ENCODE results near the gene CES3. TPM values are rescaled to one million over a fixed set of nuclear protein-coding genes. Genes with fewer than 3 reads are reported as not detected.

Gene CES3
- total and polyA plus RNA-seq, 2 donors (not counting 3 experiments of a cell fraction or from before 2014, with no cell fraction given): 0.10 TPM; not detected in 1

- H3K4me1 ChIP-seq (ENCODE audit: control insufficient read depth, extremely low read depth, insufficient read depth, low read length): peaks cover 7% of the 10 kb centered on the region
- dilution Hi-C loops (cut with MboI; ENCODE audit: extremely low pct_ligation_motif_present, low sequenced_read_pairs) (no loop called here), intact Hi-C loops (cut with micrococcal nuclease) (no loop called here)
- H3K9me1 ChIP-seq (replicated peaks; ENCODE audit: control insufficient read depth, extremely low read depth, insufficient read depth, low read length): no peaks in the 10 kb centered on the region
- no peak for FAIRE-seq
- H3K9me3 ChIP-seq (replicated peaks; ENCODE audit: control insufficient read depth, insufficient read depth, low read length): no peaks in the 10 kb centered on the region
- TF ChIP-seq POLR2A (IDR thresholded peaks at IDR 0.05; ENCODE audit: low read depth, low read length): no peak
- peaks cover 20% of the 10 kb centered on the region for H3K79me2 ChIP-seq (ENCODE audit: control insufficient read depth, insufficient read depth, low read length)
- H2AFZ ChIP-seq (ENCODE audit: low read depth, low read length): no peak overlapping the region
- no peaks in the 10 kb centered on the region for H4K20me1 ChIP-seq (replicated peaks; ENCODE audit: control insufficient read depth, extremely low read depth, insufficient read depth, low read length)
- H3K4me2 ChIP-seq (ENCODE audit: insufficient read depth, low read length): no peak overlapping the region
- BruUV-seq (replicated peaks): no TSS peak
- no peak overlapping the region for H3K27ac ChIP-seq (ENCODE audit: insufficient read depth, low read depth, low read length)
- ChIA-PET POLR2A (no interaction called here), CTCF (no interaction called here)
- H3K36me3 ChIP-seq (ENCODE audit: control insufficient read depth in 2 of 2, extremely low read depth in 1 of 2, insufficient read depth in 2 of 2, low read length in 2 of 2): no peaks in the 10 kb centered on the region
- H3K4me3 ChIP-seq (replicated peaks in 1 of 3; ENCODE audit: insufficient read depth in 1 of 3, low read depth in 1 of 3, low read length in 3 of 3): no peak overlapping the region
- no peak overlapping the region for H3K9ac ChIP-seq (replicated peaks; ENCODE audit: extremely low read depth, insufficient read depth, low read length)
- DNase-seq (ENCODE audit: low read depth, low spot score): no peak
- H3K27me3 ChIP-seq (ENCODE audit: control insufficient read depth in 2 of 2, insufficient read depth in 2 of 2, low read length in 2 of 2): no peaks in the 10 kb centered on the region
Measured at GRCh38 chr16:66932076-66932475, 29.0 kb upstream of the CES3 start.

DNA sequence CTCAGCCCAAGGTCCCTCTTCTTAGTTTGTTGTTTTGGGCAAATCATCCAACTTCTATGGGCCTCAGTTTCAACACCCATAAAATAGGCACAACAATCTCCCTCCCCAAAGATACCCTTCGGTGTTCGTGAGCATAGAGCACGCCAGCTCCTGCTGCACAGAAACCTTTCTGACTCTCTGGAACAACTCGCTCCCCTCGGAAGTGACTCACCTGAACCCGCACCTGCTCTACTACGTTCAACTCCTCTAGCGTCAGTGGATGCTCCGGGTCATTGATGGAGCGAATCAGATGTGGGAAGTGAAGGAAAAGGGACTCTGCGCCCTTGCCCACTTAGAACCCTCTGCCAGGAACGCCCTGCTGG is 27.3 kb upstream of the CES3 start:
- intact Hi-C loops (cut with micrococcal nuclease): no loop called here
- Histone ChIP-seq H3K4me1 (ENCODE audit: control insufficient read depth, extremely low read depth, insufficient read depth, low read length) (peaks cover 7% of the 10 kb centered on the region), H3K9me3 (replicated peaks; ENCODE audit: control insufficient read depth, insufficient read depth, low read length) (no peaks in the 10 kb centered on the region), H3K27ac (ENCODE audit: insufficient read depth, low read depth, low read length) (peak overlapping the region; percentile 67), H3K4me2 (ENCODE audit: insufficient read depth, low read length) (peak overlapping the region; percentile 84), H3K4me3 (replicated peaks in 1 of 3; ENCODE audit: insufficient read depth in 1 of 3, low read depth in 1 of 3, low read length in 3 of 3) (peak overlapping the region; percentile 22 to 88 (median 83)), H3K79me2 (ENCODE audit: control insufficient read depth, insufficient read depth, low read length) (peaks cover 20% of the 10 kb centered on the region), H4K20me1 (replicated peaks; ENCODE audit: control insufficient read depth, extremely low read depth, insufficient read depth, low read length) (no peaks in the 10 kb centered on the region), H3K9ac (replicated peaks; ENCODE audit: extremely low read depth, insufficient read depth, low read length) (peak overlapping the region; percentile 79), H3K27me3 (ENCODE audit: control insufficient read depth in 2 of 2, insufficient read depth in 2 of 2, low read length in 2 of 2) (no peaks in the 10 kb centered on the region), H3K36me3 (ENCODE audit: control insufficient read depth in 2 of 2, extremely low read depth in 1 of 2, insufficient read depth in 2 of 2, low read length in 2 of 2) (no peaks in the 10 kb centered on the region), H3K9me1 (replicated peaks; ENCODE audit: control insufficient read depth, extremely low read depth, insufficient read depth, low read length) (no peaks in the 10 kb centered on the region), H2AFZ (ENCODE audit: low read depth, low read length) (peak overlapping the region; percentile 29)
- peak; percentile 60 for FAIRE-seq
- TF ChIP-seq FOS (IDR thresholded peaks at IDR 0.05; ENCODE audit: borderline replicate concordance, insufficient read depth, low read length) (no peak), POLR2AphosphoS5 (IDR thresholded peaks at IDR 0.05; ENCODE audit: insufficient read depth, low read depth, low read length) (no peak), EZH2 (IDR thresholded peaks at IDR 0.05; ENCODE audit: borderline replicate concordance, low read depth, low read length, severe bottlenecking) (no peak), JUN (IDR thresholded peaks at IDR 0.05; ENCODE audit: borderline replicate concordance, insufficient read depth, insufficient read length, low read depth) (no peak), MYC (IDR thresholded peaks at IDR 0.05; ENCODE audit: low read depth, low read length) (no peak), GATA2 (IDR thresholded peaks at IDR 0.05; ENCODE audit: insufficient read depth, insufficient read length, low read depth, low read length) (no peak), POLR2A (IDR thresholded peaks at IDR 0.05; ENCODE audit: low read depth, low read length) (no peak)
- TF ChIP-seq, protein P1, sequence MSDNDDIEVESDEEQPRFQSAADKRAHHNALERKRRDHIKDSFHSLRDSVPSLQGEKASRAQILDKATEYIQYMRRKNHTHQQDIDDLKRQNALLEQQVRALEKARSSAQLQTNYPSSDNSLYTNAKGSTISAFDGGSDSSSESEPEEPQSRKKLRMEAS (IDR thresholded peaks at IDR 0.05; ENCODE audit: insufficient read depth, insufficient read length): no peak
- TF ChIP-seq, protein P2, sequence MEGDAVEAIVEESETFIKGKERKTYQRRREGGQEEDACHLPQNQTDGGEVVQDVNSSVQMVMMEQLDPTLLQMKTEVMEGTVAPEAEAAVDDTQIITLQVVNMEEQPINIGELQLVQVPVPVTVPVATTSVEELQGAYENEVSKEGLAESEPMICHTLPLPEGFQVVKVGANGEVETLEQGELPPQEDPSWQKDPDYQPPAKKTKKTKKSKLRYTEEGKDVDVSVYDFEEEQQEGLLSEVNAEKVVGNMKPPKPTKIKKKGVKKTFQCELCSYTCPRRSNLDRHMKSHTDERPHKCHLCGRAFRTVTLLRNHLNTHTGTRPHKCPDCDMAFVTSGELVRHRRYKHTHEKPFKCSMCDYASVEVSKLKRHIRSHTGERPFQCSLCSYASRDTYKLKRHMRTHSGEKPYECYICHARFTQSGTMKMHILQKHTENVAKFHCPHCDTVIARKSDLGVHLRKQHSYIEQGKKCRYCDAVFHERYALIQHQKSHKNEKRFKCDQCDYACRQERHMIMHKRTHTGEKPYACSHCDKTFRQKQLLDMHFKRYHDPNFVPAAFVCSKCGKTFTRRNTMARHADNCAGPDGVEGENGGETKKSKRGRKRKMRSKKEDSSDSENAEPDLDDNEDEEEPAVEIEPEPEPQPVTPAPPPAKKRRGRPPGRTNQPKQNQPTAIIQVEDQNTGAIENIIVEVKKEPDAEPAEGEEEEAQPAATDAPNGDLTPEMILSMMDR (IDR thresholded peaks at IDR 0.05; ENCODE audit: extremely low read depth in 1 of 2, insufficient read depth in 1 of 2, low read depth in 1 of 2, low read length in 2 of 2): no peak
- BruUV-seq (replicated peaks): TSS peak; percentile 63
- dilution Hi-C loops (cut with MboI; ENCODE audit: extremely low pct_ligation_motif_present, low sequenced_read_pairs): no loop called here
- ChIA-PET CTCF (interaction anchor here (1.2 to 2.4 kb wide), 3 partner anchors 8 to 61 kb away, joined by 4 to 12 read pairs (median 6); partner anchors contain the start of gene RRAD), POLR2A (interaction anchor here (1.6 kb wide), 1 partner anchor 61 kb away, joined by 3 read pairs; no protein-coding TSS in a partner anchor)
- no peak for DNase-seq (ENCODE audit: low read depth, low spot score)

All from endothelial cell of umbilical vein (primary cell).